ENCODE data around the gene WDR46. TPM values are rescaled to one million over a fixed set of nuclear protein-coding genes. Genes with fewer than 3 reads are reported as not detected.

The WDR46 gene
- total RNA-seq, 1 donor from 2014 or later: 37.0 TPM

GRCh38 chr6:33319939-33320314 is 30.9 kb upstream of the WDR46 start:
- DNase-seq (no peak), ATAC-seq (no peak)
- no peaks in the 10 kb centered on the region for H3K27me3 ChIP-seq
- intact Hi-C loops (cut with DNase I): no loop called here
- H3K9me3 ChIP-seq: no peaks in the 10 kb centered on the region
- no peak overlapping the region for H3K27ac ChIP-seq
- H3K4me3 ChIP-seq: no peak overlapping the region
- peaks cover 55% of the 10 kb centered on the region for H3K4me1 ChIP-seq
- TF ChIP-seq CTCF (IDR thresholded peaks at IDR 0.05): no peak
- peaks cover 28% of the 10 kb centered on the region for H3K36me3 ChIP-seq

- H3K27ac ChIP-seq: peak overlapping the region; percentile 65
- ATAC-seq (no peak), DNase-seq (no peak)
- H3K4me1 ChIP-seq: peaks cover 57% of the 10 kb centered on the region
- no peak for TF ChIP-seq CTCF (IDR thresholded peaks at IDR 0.05)
- H3K27me3 ChIP-seq: no peaks in the 10 kb centered on the region
- no peaks in the 10 kb centered on the region for H3K9me3 ChIP-seq
- intact Hi-C loops (cut with DNase I): no loop called here
- peaks cover 28% of the 10 kb centered on the region for H3K36me3 ChIP-seq
- peak overlapping the region; percentile 60 for H3K4me3 ChIP-seq
Observed at GRCh38 chr6:33318426-33319073, 29.5 kb upstream of the WDR46 start.

GRCh38 chr6:33317669-33318425 is 28.8 kb upstream of the WDR46 start, which contains the start of gene ZBTB22:
Gene ZBTB22 (minus strand): TSS chr6:33317744. CDS start chr6:33316916, 828 bp downstream.
- peaks cover 56% of the 10 kb centered on the region for H3K4me1 ChIP-seq
- ATAC-seq: peak; percentile 81
- TF ChIP-seq CTCF (IDR thresholded peaks at IDR 0.05): no peak

GRCh38 chr6:33317419-33317668 is 28.3 kb upstream of the WDR46 start:
- intact Hi-C loops (cut with DNase I): no loop called here
- ATAC-seq: peak; percentile 10
- TF ChIP-seq CTCF (IDR thresholded peaks at IDR 0.05): no peak
- peaks cover 28% of the 10 kb centered on the region for H3K36me3 ChIP-seq
- peak overlapping the region; percentile 65 for H3K27ac ChIP-seq
- H3K27me3 ChIP-seq: no peaks in the 10 kb centered on the region
- H3K4me3 ChIP-seq: peak overlapping the region; percentile 60
- peaks cover 59% of the 10 kb centered on the region for H3K4me1 ChIP-seq
- DNase-seq: no peak
- no peaks in the 10 kb centered on the region for H3K9me3 ChIP-seq

More at GRCh38 chr6:33317669-33318425, 28.8 kb upstream of the WDR46 start, which contains the start of gene ZBTB22:
- H3K27ac ChIP-seq: peak within 1 kb of the TSS; percentile 65
- peak within 1 kb of the TSS; percentile 60 for H3K4me3 ChIP-seq
- no peaks in the 10 kb centered on the region for H3K9me3 ChIP-seq
- peaks cover 28% of the 10 kb centered on the region for H3K36me3 ChIP-seq
- no peaks in the 10 kb centered on the region for H3K27me3 ChIP-seq
- intact Hi-C loops (cut with DNase I): no loop called here
- peak; percentile 99 for DNase-seq

GRCh38 chr6:33316603-33317418 is 27.8 kb upstream of the WDR46 start:
- ATAC-seq (no peak), DNase-seq (no peak)
- Histone ChIP-seq H3K27ac (peak overlapping the region; percentile 42), H3K27me3 (no peaks in the 10 kb centered on the region), H3K9me3 (no peaks in the 10 kb centered on the region), H3K36me3 (peaks cover 28% of the 10 kb centered on the region), H3K4me1 (peaks cover 62% of the 10 kb centered on the region), H3K4me3 (peak overlapping the region; percentile 60)
- intact Hi-C loops (cut with DNase I): no loop called here
- TF ChIP-seq CTCF (IDR thresholded peaks at IDR 0.05): no peak

All from upper lobe of right lung (tissue), 1 donor.